ENCODE results near the gene TBX21.

The TBX21 gene

GRCh38 chr17:47700471-47701449 lies 32.3 kb upstream of the TBX21 start:
- Histone ChIP-seq H3K27ac (ENCODE audit: low read length) (no peak overlapping the region), H3K36me3 (ENCODE audit: control insufficient read depth in 1 of 2, insufficient read depth in 2 of 2, low read length in 2 of 2) (peaks cover 5 to 15% of the 10 kb centered on the region in 2 donors), H3K27me3 (ENCODE audit: low read depth, low read length) (no peaks in the 10 kb centered on the region), H3K4me3 (ENCODE audit: low read depth in 1 of 2, low read length in 2 of 2) (no peak overlapping the region), H3K9me3 (ENCODE audit: control insufficient read depth in 1 of 2, low read length in 2 of 2) (no peaks in the 10 kb centered on the region), H3K4me1 (ENCODE audit: control insufficient read depth in 1 of 2, insufficient read depth in 2 of 2, low read length in 2 of 2) (peaks cover 0 to 11% of the 10 kb centered on the region in 2 donors)

GRCh38 chr17:47701608-47702007 lies 31.4 kb upstream of the TBX21 start:
- peaks cover 0 to 9% of the 10 kb centered on the region in 2 donors for H3K4me1 ChIP-seq (ENCODE audit: control insufficient read depth in 1 of 2, insufficient read depth in 2 of 2, low read length in 2 of 2)
- H3K27me3 ChIP-seq (ENCODE audit: low read depth, low read length): no peaks in the 10 kb centered on the region
- no peaks in the 10 kb centered on the region for H3K9me3 ChIP-seq (ENCODE audit: control insufficient read depth in 1 of 2, low read length in 2 of 2)
- no peak overlapping the region for H3K4me3 ChIP-seq (ENCODE audit: low read depth in 1 of 2, low read length in 2 of 2)
- no peak overlapping the region for H3K27ac ChIP-seq (ENCODE audit: low read length)
- H3K36me3 ChIP-seq (ENCODE audit: control insufficient read depth in 1 of 2, insufficient read depth in 2 of 2, low read length in 2 of 2): peaks cover 5 to 15% of the 10 kb centered on the region in 2 donors

GRCh38 chr17:47702391-47702995 lies 30.5 kb upstream of the TBX21 start:
- Histone ChIP-seq H3K27me3 (ENCODE audit: low read depth, low read length) (no peaks in the 10 kb centered on the region), H3K9me3 (ENCODE audit: control insufficient read depth in 1 of 2, low read length in 2 of 2) (no peaks in the 10 kb centered on the region), H3K4me1 (ENCODE audit: control insufficient read depth in 1 of 2, insufficient read depth in 2 of 2, low read length in 2 of 2) (peaks cover 0 to 13% of the 10 kb centered on the region in 2 donors), H3K36me3 (ENCODE audit: control insufficient read depth in 1 of 2, insufficient read depth in 2 of 2, low read length in 2 of 2) (peaks cover 5 to 15% of the 10 kb centered on the region in 2 donors), H3K27ac (ENCODE audit: low read length) (no peak overlapping the region), H3K4me3 (ENCODE audit: low read depth in 1 of 2, low read length in 2 of 2) (no peak overlapping the region)

GRCh38 chr17:47703191-47703591 lies 29.8 kb upstream of the TBX21 start:
- H3K4me1 ChIP-seq (ENCODE audit: control insufficient read depth in 1 of 2, insufficient read depth in 2 of 2, low read length in 2 of 2): peaks cover 0 to 13% of the 10 kb centered on the region in 2 donors
- no peaks in the 10 kb centered on the region for H3K27me3 ChIP-seq (ENCODE audit: low read depth, low read length)
- H3K36me3 ChIP-seq (ENCODE audit: control insufficient read depth in 1 of 2, insufficient read depth in 2 of 2, low read length in 2 of 2): peaks cover 5 to 15% of the 10 kb centered on the region in 2 donors
- H3K27ac ChIP-seq (ENCODE audit: low read length): no peak overlapping the region
- H3K9me3 ChIP-seq (ENCODE audit: control insufficient read depth in 1 of 2, low read length in 2 of 2): no peaks in the 10 kb centered on the region
- no peak overlapping the region for H3K4me3 ChIP-seq (ENCODE audit: low read depth in 1 of 2, low read length in 2 of 2)

GRCh38 chr17:47703671-47704070 lies 29.4 kb upstream of the TBX21 start:
- Histone ChIP-seq H3K9me3 (ENCODE audit: control insufficient read depth in 1 of 2, low read length in 2 of 2) (no peaks in the 10 kb centered on the region), H3K36me3 (ENCODE audit: control insufficient read depth in 1 of 2, insufficient read depth in 2 of 2, low read length in 2 of 2) (peaks cover 5 to 15% of the 10 kb centered on the region in 2 donors), H3K27me3 (ENCODE audit: low read depth, low read length) (no peaks in the 10 kb centered on the region), H3K27ac (ENCODE audit: low read length) (no peak overlapping the region), H3K4me3 (ENCODE audit: low read depth in 1 of 2, low read length in 2 of 2) (no peak overlapping the region), H3K4me1 (ENCODE audit: control insufficient read depth in 1 of 2, insufficient read depth in 2 of 2, low read length in 2 of 2) (peaks cover 0 to 13% of the 10 kb centered on the region in 2 donors)

- Histone ChIP-seq H3K4me3 (ENCODE audit: low read depth in 1 of 2, low read length in 2 of 2) (no peak overlapping the region), H3K27me3 (ENCODE audit: low read depth, low read length) (no peaks in the 10 kb centered on the region), H3K27ac (ENCODE audit: low read length) (no peak overlapping the region), H3K36me3 (ENCODE audit: control insufficient read depth in 1 of 2, insufficient read depth in 2 of 2, low read length in 2 of 2) (peaks cover 5 to 15% of the 10 kb centered on the region in 2 donors), H3K9me3 (ENCODE audit: control insufficient read depth in 1 of 2, low read length in 2 of 2) (no peaks in the 10 kb centered on the region), H3K4me1 (ENCODE audit: control insufficient read depth in 1 of 2, insufficient read depth in 2 of 2, low read length in 2 of 2) (peaks cover 0 to 13% of the 10 kb centered on the region in 2 donors)
Measured at GRCh38 chr17:47704116-47704515, 28.9 kb upstream of the TBX21 start.

- H3K4me3 ChIP-seq (ENCODE audit: low read depth in 1 of 2, low read length in 2 of 2): no peak overlapping the region
- peaks cover 0 to 13% of the 10 kb centered on the region in 2 donors for H3K4me1 ChIP-seq (ENCODE audit: control insufficient read depth in 1 of 2, insufficient read depth in 2 of 2, low read length in 2 of 2)
- no peak overlapping the region for H3K27ac ChIP-seq (ENCODE audit: low read length)
- no peaks in the 10 kb centered on the region for H3K27me3 ChIP-seq (ENCODE audit: low read depth, low read length)
- H3K9me3 ChIP-seq (ENCODE audit: control insufficient read depth in 1 of 2, low read length in 2 of 2): no peaks in the 10 kb centered on the region
- peaks cover 5 to 15% of the 10 kb centered on the region in 2 donors for H3K36me3 ChIP-seq (ENCODE audit: control insufficient read depth in 1 of 2, insufficient read depth in 2 of 2, low read length in 2 of 2)
Measured at GRCh38 chr17:47704736-47705135, 28.3 kb upstream of the TBX21 start.

- Histone ChIP-seq H3K9me3 (ENCODE audit: control insufficient read depth in 1 of 2, low read length in 2 of 2) (no peaks in the 10 kb centered on the region), H3K36me3 (ENCODE audit: control insufficient read depth in 1 of 2, insufficient read depth in 2 of 2, low read length in 2 of 2) (peaks cover 0 to 9% of the 10 kb centered on the region in 2 donors), H3K27me3 (ENCODE audit: low read depth, low read length) (no peaks in the 10 kb centered on the region), H3K4me1 (ENCODE audit: control insufficient read depth in 1 of 2, insufficient read depth in 2 of 2, low read length in 2 of 2) (peaks cover 0 to 13% of the 10 kb centered on the region in 2 donors), H3K27ac (ENCODE audit: low read length) (no peak overlapping the region), H3K4me3 (ENCODE audit: low read depth in 1 of 2, low read length in 2 of 2) (no peak overlapping the region)
Measured at GRCh38 chr17:47705536-47706530, 27.2 kb upstream of the TBX21 start.

GRCh38 chr17:47707056-47707804 lies 25.8 kb upstream of the TBX21 start:
- H3K9me3 ChIP-seq (ENCODE audit: control insufficient read depth in 1 of 2, low read length in 2 of 2): no peaks in the 10 kb centered on the region
- H3K36me3 ChIP-seq (ENCODE audit: control insufficient read depth in 1 of 2, insufficient read depth in 2 of 2, low read length in 2 of 2): peaks cover 0 to 5% of the 10 kb centered on the region in 2 donors
- peaks cover 0 to 13% of the 10 kb centered on the region in 2 donors for H3K4me1 ChIP-seq (ENCODE audit: control insufficient read depth in 1 of 2, insufficient read depth in 2 of 2, low read length in 2 of 2)
- H3K27me3 ChIP-seq (ENCODE audit: low read depth, low read length): no peaks in the 10 kb centered on the region
- no peak overlapping the region for H3K27ac ChIP-seq (ENCODE audit: low read length)
- H3K4me3 ChIP-seq (ENCODE audit: low read depth in 1 of 2, low read length in 2 of 2): no peak overlapping the region

- H3K4me1 ChIP-seq (ENCODE audit: control insufficient read depth in 1 of 2, insufficient read depth in 2 of 2, low read length in 2 of 2): peaks cover 0 to 13% of the 10 kb centered on the region in 2 donors
- H3K9me3 ChIP-seq (ENCODE audit: control insufficient read depth in 1 of 2, low read length in 2 of 2): no peaks in the 10 kb centered on the region
- peaks cover 0 to 5% of the 10 kb centered on the region in 2 donors for H3K36me3 ChIP-seq (ENCODE audit: control insufficient read depth in 1 of 2, insufficient read depth in 2 of 2, low read length in 2 of 2)
- H3K4me3 ChIP-seq (ENCODE audit: low read depth in 1 of 2, low read length in 2 of 2): peak overlapping the region; percentile 11 to 37
- no peaks in the 10 kb centered on the region for H3K27me3 ChIP-seq (ENCODE audit: low read depth, low read length)
- no peak overlapping the region for H3K27ac ChIP-seq (ENCODE audit: low read length)
Measured at GRCh38 chr17:47707884-47708283, 25.2 kb upstream of the TBX21 start.
